Lower lobe of right lung (tissue), 2 donors: ENCODE results near the gene SEMA3A. TPM values are rescaled to one million over a fixed set of nuclear protein-coding genes. Genes with fewer than 3 reads are reported as not detected.

Experiments
- ATAC-seq, 2 donors: fragments of 200-7000 bp; cut with Tn5 transposase; one replicate each; pipeline ENCODE4 v1.9.1; 2020 to 2022; ENCODE audit warnings: mild to moderate bottlenecking in 2 of 2, moderate library complexity in 2 of 2
- DNase-seq: peaks from one replicate; pipeline ENCODE4 v3.0.0-alpha.2; 2020
- H3K27ac ChIP-seq: fragments of 200-600 bp; one replicate; pipeline ENCODE4 v1.8.0; 2022
- H3K27me3 ChIP-seq: fragments of 200-600 bp; one replicate; pipeline ENCODE4 v1.8.0; 2022; ENCODE audit warnings: low read depth
- H3K36me3 ChIP-seq: fragments of 200-600 bp; one replicate; pipeline ENCODE4 v1.8.0; 2022; ENCODE audit warnings: mild to moderate bottlenecking
- H3K4me1 ChIP-seq: fragments of 200-600 bp; one replicate; pipeline ENCODE4 v1.8.0; 2022
- H3K4me3 ChIP-seq: fragments of 200-600 bp; one replicate; pipeline ENCODE4 v1.8.0; 2022; ENCODE audit warnings: mild to moderate bottlenecking
- H3K9me3 ChIP-seq: fragments of 200-600 bp; one replicate; pipeline ENCODE4 v1.8.0; 2022
- intact Hi-C: fragments of 100-400 bp; cut with DNase I; formaldehyde crosslinking; loops from one replicate; pipeline ENCODE4 v1.11.0; 2022
- total RNA-seq: library from RNA; stranded (reverse); fragmentation: NEBNext Ultra II Directional; extraction: Animal tissue kit (Norgen Biotek cat#: 25700); gene quantifications from one replicate; pipeline ENCODE4 v1.2.1, GENCODE V29; 2021
- TF ChIP-seq, protein P1 (sequence below): fragments of 200-600 bp; IDR thresholded peaks from one replicate; pipeline ENCODE4 v1.8.0; 2022; ENCODE audit warnings: antibody characterized with exemption, mild to moderate bottlenecking
- donor health status: DM: no; HTN: yes; CAD: no; lungs with severe emphysema.

Gene SEMA3A
- total RNA-seq, 1 donor from 2014 or later, result 9.7 TPM

DNA sequence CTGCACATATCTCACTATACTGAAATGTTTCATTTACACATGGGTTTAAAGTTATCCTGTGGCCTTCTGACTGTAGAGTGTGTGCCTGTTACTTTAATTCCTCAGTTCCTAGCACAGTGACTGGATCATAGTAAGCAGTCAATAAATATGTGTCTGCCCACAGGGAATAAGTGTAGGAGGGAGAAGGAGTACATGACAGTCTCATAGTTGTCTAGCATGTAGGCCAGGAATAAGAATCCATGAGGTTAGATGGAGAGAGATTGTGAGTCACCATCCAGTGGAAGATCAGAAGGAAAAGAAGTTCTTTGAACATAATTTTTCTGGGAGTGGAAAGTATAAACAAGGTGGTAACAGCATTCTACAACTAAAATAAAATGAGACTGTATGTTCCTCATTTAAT is 36.6 kb upstream of the SEMA3A start:
- Histone ChIP-seq H3K27me3 (no peaks in the 10 kb centered on the region), H3K9me3 (no peaks in the 10 kb centered on the region), H3K36me3 (no peaks in the 10 kb centered on the region), H3K4me1 (no peaks in the 10 kb centered on the region), H3K4me3 (no peak overlapping the region), H3K27ac (no peak overlapping the region)
- DNase-seq (no peak), ATAC-seq (no peak)
- TF ChIP-seq, protein P1, sequence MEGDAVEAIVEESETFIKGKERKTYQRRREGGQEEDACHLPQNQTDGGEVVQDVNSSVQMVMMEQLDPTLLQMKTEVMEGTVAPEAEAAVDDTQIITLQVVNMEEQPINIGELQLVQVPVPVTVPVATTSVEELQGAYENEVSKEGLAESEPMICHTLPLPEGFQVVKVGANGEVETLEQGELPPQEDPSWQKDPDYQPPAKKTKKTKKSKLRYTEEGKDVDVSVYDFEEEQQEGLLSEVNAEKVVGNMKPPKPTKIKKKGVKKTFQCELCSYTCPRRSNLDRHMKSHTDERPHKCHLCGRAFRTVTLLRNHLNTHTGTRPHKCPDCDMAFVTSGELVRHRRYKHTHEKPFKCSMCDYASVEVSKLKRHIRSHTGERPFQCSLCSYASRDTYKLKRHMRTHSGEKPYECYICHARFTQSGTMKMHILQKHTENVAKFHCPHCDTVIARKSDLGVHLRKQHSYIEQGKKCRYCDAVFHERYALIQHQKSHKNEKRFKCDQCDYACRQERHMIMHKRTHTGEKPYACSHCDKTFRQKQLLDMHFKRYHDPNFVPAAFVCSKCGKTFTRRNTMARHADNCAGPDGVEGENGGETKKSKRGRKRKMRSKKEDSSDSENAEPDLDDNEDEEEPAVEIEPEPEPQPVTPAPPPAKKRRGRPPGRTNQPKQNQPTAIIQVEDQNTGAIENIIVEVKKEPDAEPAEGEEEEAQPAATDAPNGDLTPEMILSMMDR, result no peak
- intact Hi-C loops, result no loop called here

DNA sequence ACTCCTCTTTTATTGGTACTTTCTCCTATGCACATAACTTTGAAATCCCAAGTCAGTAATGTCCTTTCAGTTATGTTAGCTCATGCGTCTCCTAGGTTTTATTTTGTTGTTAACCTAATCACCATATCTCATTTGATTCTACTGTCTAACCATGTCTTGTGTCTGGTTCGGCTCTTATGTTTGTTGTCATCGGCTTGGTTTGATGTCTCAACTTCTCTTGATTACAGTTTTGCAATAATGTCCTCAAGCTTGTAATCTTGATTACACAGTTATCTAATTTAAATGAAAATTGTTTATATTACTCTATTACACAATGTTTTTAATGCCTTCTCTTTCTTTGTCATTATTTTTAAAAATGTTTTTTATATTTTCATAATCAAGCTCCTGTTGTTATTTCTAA is 35.9 kb upstream of the SEMA3A start:
- ATAC-seq (no peak), DNase-seq (no peak)
- H3K27me3 ChIP-seq, result no peaks in the 10 kb centered on the region
- H3K36me3 ChIP-seq, result no peaks in the 10 kb centered on the region
- TF ChIP-seq, protein P1, result no peak
- H3K9me3 ChIP-seq, result no peaks in the 10 kb centered on the region
- no peak overlapping the region for H3K4me3 ChIP-seq
- no peaks in the 10 kb centered on the region for H3K4me1 ChIP-seq
- intact Hi-C loops, result no loop called here
- no peak overlapping the region for H3K27ac ChIP-seq

DNA sequence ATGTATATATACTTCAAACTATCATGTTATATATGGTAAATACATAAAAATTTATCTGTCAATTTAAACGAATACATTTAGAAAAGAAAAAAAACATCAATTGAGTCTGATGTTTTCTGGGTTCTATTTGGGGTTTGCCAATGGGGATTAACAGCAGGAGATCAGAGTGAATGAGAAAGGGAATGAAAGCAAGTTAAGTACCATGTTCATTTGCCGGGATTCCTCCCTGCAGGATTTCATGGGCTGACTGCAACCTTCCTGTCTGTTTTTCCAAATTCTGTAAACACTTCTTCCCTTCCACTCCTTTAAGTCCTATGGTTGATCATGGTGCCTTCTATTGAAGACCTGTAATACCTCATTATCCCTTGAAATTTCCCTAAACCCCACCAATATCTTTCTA is 33.9 kb upstream of the SEMA3A start:
- Histone ChIP-seq H3K27ac (no peak overlapping the region), H3K27me3 (no peaks in the 10 kb centered on the region), H3K36me3 (no peaks in the 10 kb centered on the region), H3K4me3 (no peak overlapping the region), H3K9me3 (no peaks in the 10 kb centered on the region), H3K4me1 (no peaks in the 10 kb centered on the region)
- intact Hi-C loops, result no loop called here
- ATAC-seq (no peak), DNase-seq (no peak)
- TF ChIP-seq, protein P1, result no peak

DNA sequence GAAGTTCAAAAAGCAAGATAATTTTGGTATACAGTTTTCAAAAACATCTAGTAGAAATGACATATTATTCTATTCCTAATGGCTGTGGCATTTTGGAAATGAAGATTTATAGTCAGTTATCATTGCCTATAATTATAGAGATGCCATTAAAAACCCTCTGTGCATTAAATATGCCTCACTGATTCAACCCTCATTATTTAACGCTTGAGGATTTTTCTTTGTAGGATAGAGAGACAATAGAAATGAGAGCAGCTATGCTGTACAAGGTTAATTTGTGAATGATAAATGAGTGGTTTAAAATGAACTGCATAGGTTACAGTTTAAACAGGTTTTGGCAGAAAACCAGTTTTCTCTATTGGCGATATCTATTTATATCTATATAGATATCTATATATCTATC is 32.2 kb upstream of the SEMA3A start:
- TF ChIP-seq, protein P1, result no peak
- no peaks in the 10 kb centered on the region for H3K27me3 ChIP-seq
- ATAC-seq (no peak), DNase-seq (no peak)
- H3K9me3 ChIP-seq, result no peaks in the 10 kb centered on the region
- no peak overlapping the region for H3K27ac ChIP-seq
- H3K36me3 ChIP-seq, result no peaks in the 10 kb centered on the region
- no peaks in the 10 kb centered on the region for H3K4me1 ChIP-seq
- intact Hi-C loops, result no loop called here
- no peak overlapping the region for H3K4me3 ChIP-seq

DNA sequence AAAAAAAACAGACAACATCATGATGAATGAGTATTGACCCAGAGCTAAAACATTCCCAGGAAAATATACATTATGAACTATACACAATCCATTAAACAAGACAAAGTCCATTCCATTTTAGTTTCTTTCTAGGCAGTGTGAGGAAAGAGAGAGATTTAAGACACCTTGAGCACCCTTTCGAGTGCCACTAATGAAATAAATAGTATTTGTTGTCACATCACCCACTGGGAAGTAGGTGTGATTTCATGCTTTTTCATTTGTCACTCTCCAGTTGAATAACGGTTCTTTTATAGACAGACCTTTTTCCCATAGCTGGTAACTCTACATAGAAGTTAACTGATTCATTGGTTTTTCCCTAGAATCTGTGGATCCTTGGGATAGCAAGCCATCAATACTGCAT is 29.9 kb upstream of the SEMA3A start:
- Histone ChIP-seq H3K9me3 (no peaks in the 10 kb centered on the region), H3K27me3 (no peaks in the 10 kb centered on the region), H3K4me1 (no peaks in the 10 kb centered on the region), H3K36me3 (no peaks in the 10 kb centered on the region), H3K4me3 (no peak overlapping the region), H3K27ac (no peak overlapping the region)
- DNase-seq, result no peak
- intact Hi-C loops, result no loop called here
- TF ChIP-seq, protein P1, result no peak
- no peak for ATAC-seq

DNA sequence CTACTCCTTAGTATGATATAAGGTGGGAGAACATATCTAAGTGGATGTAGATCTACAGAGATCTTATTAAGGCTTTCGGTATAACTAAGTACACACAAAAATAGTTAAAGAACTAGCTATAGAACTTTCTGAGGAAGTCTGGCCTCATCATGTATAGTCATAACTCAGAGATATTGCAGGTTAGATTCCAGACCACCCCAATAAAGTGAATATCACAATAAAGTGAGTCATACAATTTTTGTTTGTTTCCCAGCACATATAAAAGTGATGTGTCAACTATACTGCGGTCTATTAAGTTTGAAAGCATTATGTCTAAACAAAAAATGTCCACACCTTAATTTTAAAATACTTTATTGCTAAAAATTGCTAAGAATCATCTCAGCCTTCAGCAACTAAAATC is 24.7 kb upstream of the SEMA3A start:
- intact Hi-C loops, result no loop called here
- TF ChIP-seq, protein P1, result no peak
- DNase-seq, result no peak

More for the DNA sequence above, 24.7 kb upstream of the SEMA3A start:
- no peaks in the 10 kb centered on the region for H3K36me3 ChIP-seq
- no peak overlapping the region for H3K27ac ChIP-seq
- no peak overlapping the region for H3K4me3 ChIP-seq
- no peaks in the 10 kb centered on the region for H3K4me1 ChIP-seq
- no peaks in the 10 kb centered on the region for H3K27me3 ChIP-seq
- no peak for ATAC-seq
- H3K9me3 ChIP-seq, result no peaks in the 10 kb centered on the region
